Fibroblast of peridontal ligament (primary cell): ENCODE data around the gene ATRNL1.

ENCODE experiments used
- DNase-seq: peaks from one replicate; pipeline ENCODE4 v3.0.0-alpha.2; 2010; ENCODE audit errors: extremely low read depth

Gene ATRNL1

GRCh38 chr10:115945701-115946445, 852.7 kb downstream of the ATRNL1 start:
- no peak for DNase-seq

- peak; percentile 65 for DNase-seq
These were observed 853.9 kb downstream of the ATRNL1 start for GRCh38 chr10:115947104-115947503.

- DNase-seq: peak; percentile 28
These were observed 855.3 kb downstream of the ATRNL1 start for GRCh38 chr10:115948465-115948864.

GRCh38 chr10:115949282-115949844, 856.2 kb downstream of the ATRNL1 start:
- no peak for DNase-seq

- DNase-seq: peak; percentile 87
These were observed 857.2 kb downstream of the ATRNL1 start for GRCh38 chr10:115950320-115950719.

GRCh38 chr10:115951242-115951641, 858.1 kb downstream of the ATRNL1 start:
- DNase-seq: no peak

GRCh38 chr10:115953281-115953680, 860.1 kb downstream of the ATRNL1 start:
- DNase-seq: no peak

- DNase-seq: no peak
These were observed 860.8 kb downstream of the ATRNL1 start for GRCh38 chr10:115953968-115954367.

GRCh38 chr10:115956225-115957011, 863.3 kb downstream of the ATRNL1 start:
- DNase-seq: no peak

- DNase-seq: no peak
These were observed 863.8 kb downstream of the ATRNL1 start for GRCh38 chr10:115957012-115957399.

GRCh38 chr10:115957786-115958442, 864.7 kb downstream of the ATRNL1 start:
- no peak for DNase-seq

GRCh38 chr10:115963848-115964247, 870.7 kb downstream of the ATRNL1 start:
- no peak for DNase-seq

GRCh38 chr10:115964827-115965226, 871.7 kb downstream of the ATRNL1 start:
- no peak for DNase-seq

GRCh38 chr10:115965376-115965775, 872.2 kb downstream of the ATRNL1 start:
- DNase-seq: no peak

- no peak for DNase-seq
These were observed 875.1 kb downstream of the ATRNL1 start for GRCh38 chr10:115968236-115968635.

- no peak for DNase-seq
These were observed 876.4 kb downstream of the ATRNL1 start for GRCh38 chr10:115969591-115969990.

GRCh38 chr10:115971921-115972320, 878.8 kb downstream of the ATRNL1 start:
- no peak for DNase-seq

GRCh38 chr10:115972426-115972825, 879.3 kb downstream of the ATRNL1 start:
- no peak for DNase-seq

GRCh38 chr10:115974351-115974750, 881.2 kb downstream of the ATRNL1 start:
- no peak for DNase-seq

GRCh38 chr10:115974816-115975430, 881.8 kb downstream of the ATRNL1 start:
- DNase-seq: no peak

- no peak for DNase-seq
These were observed 882.3 kb downstream of the ATRNL1 start for GRCh38 chr10:115975506-115975905.

- DNase-seq: no peak
These were observed 883.2 kb downstream of the ATRNL1 start for GRCh38 chr10:115976342-115976741.
